Breast epithelium (tissue), 4 donors: ENCODE measurements around the gene C1orf159. TPM values are rescaled to one million over a fixed set of nuclear protein-coding genes. Genes with fewer than 3 reads are reported as not detected.

ENCODE experiments used
- DNase-seq, 2 donors: peaks; one replicate each; pipeline ENCODE4 v3.0.0-alpha.2; 2019; ENCODE audit warnings: low spot score in 2 of 2
- H3K27ac ChIP-seq, 2 donors: fragments of 200-600 bp; sonication (generic) in 1 of 2; one replicate each; pipeline ENCODE4 v1.5.1; 2016 to 2019; ENCODE audit warnings: mild to moderate bottlenecking in 1 of 2
- H3K27me3 ChIP-seq, 2 donors: fragments of 200-600 bp; sonication (generic) in 1 of 2; one replicate each; pipeline versions ENCODE4 v1.5.1 to v1.6.0; 2017 to 2019; ENCODE audit warnings: control low read depth in 1 of 2, mild to moderate bottlenecking in 1 of 2
- H3K36me3 ChIP-seq: fragments of 200-600 bp; one replicate; pipeline ENCODE4 v1.5.1; 2019
- H3K4me1 ChIP-seq, 2 donors: fragments of 200-600 bp; sonication (generic); one replicate each; pipeline ENCODE4 v1.5.1; 2016 to 2019; ENCODE audit warnings: control low read depth in 1 of 2
- H3K4me3 ChIP-seq, 3 donors: fragments of 200-600 bp; sonication (generic); 1 replicate in 2 of 3; 2 replicates in 1 of 3; pipeline ENCODE4 v1.5.1; 2016 to 2019; ENCODE audit warnings: mild to moderate bottlenecking in 3 of 3, moderate library complexity in 2 of 3
- H3K9me3 ChIP-seq, 2 donors: fragments of 200-600 bp; sonication (generic) in 1 of 2; one replicate each; pipeline ENCODE4 v1.5.1; 2016 to 2019; ENCODE audit warnings: control low read depth in 1 of 2
- CTCF ChIP-seq, 3 donors: fragments of 450-650 bp; IDR thresholded peaks; one replicate each; pipeline ENCODE4 v1.5.1; 2016 to 2017; ENCODE audit warnings: antibody characterized with exemption in 3 of 3, mild to moderate bottlenecking in 3 of 3, moderate library complexity in 3 of 3
- POLR2A ChIP-seq: fragments of 450-650 bp; IDR thresholded peaks from one replicate; pipeline ENCODE4 v1.6.1; 2016; ENCODE audit warnings: antibody characterized with exemption, mild to moderate bottlenecking, moderate library complexity
- POLR2AphosphoS5 ChIP-seq, 3 donors: sonication (generic); formaldehyde crosslinking; IDR thresholded peaks; one replicate each; pipeline ENCODE4 v1.6.1; 2017; ENCODE audit warnings: antibody characterized with exemption in 3 of 3
- intact Hi-C: fragments of 100-400 bp; cut with DNase I; formaldehyde crosslinking; loops from one replicate; pipeline ENCODE4 v1.15.1; 2023; ENCODE audit warnings: low total_unique reads
- total RNA-seq, 3 donors: library from RNA; depleted of rRNA; stranded (reverse); fragments of >200 nt; gene quantifications; one replicate each; pipeline ENCODE4 v1.1.0, GENCODE V29; 2016

The C1orf159 gene
- total RNA-seq, 3 donors from 2014 or later: 6.9 to 24.0 (median 12.5) TPM

DNA sequence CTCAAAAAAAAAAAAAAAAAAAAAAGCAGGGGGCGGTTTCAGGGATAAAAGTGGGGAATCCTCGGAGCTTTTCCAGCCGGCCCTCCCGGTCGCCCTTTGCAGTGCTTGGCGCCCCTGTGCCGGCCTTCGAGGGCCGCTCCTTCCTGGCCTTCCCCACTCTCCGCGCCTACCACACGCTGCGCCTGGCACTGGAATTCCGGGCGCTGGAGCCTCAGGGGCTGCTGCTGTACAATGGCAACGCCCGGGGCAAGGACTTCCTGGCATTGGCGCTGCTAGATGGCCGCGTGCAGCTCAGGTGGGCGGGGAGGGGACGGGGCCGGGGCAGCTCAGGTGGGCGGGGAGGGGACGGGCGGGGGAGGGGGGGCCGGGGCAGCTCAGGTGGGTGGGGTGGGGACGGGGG, 67.1 kb downstream of the C1orf159 start:
- no peaks in the 10 kb centered on the region for H3K4me1 ChIP-seq
- no peak for DNase-seq
- no peaks in the 10 kb centered on the region for H3K27me3 ChIP-seq
- intact Hi-C loops: no loop called here
- no peaks in the 10 kb centered on the region for H3K36me3 ChIP-seq
- H3K27ac ChIP-seq: no peak overlapping the region
- TF ChIP-seq POLR2A (no peak), POLR2AphosphoS5 (IDR thresholded peaks at IDR 0.05) (no peak), CTCF (IDR thresholded peaks at IDR 0.05) (no peak)
- no peaks in the 10 kb centered on the region for H3K9me3 ChIP-seq
- no peak overlapping the region for H3K4me3 ChIP-seq

- intact Hi-C loops: no loop called here
- no peak for TF ChIP-seq CTCF (IDR thresholded peaks at IDR 0.05)
- TF ChIP-seq POLR2A: no peak
- TF ChIP-seq POLR2AphosphoS5 (IDR thresholded peaks at IDR 0.05): no peak
- H3K27me3 ChIP-seq: no peaks in the 10 kb centered on the region
- H3K9me3 ChIP-seq: no peaks in the 10 kb centered on the region
- no peak overlapping the region for H3K4me3 ChIP-seq
- DNase-seq: no peak
- no peaks in the 10 kb centered on the region for H3K4me1 ChIP-seq
- no peak overlapping the region for H3K27ac ChIP-seq
- H3K36me3 ChIP-seq: no peaks in the 10 kb centered on the region
These were observed 67.9 kb downstream of the C1orf159 start for GRCh38 chr1:1047963-1048362.

- Histone ChIP-seq H3K4me3 (no peak overlapping the region), H3K27me3 (no peaks in the 10 kb centered on the region), H3K9me3 (no peaks in the 10 kb centered on the region), H3K4me1 (no peaks in the 10 kb centered on the region), H3K27ac (no peak overlapping the region), H3K36me3 (no peaks in the 10 kb centered on the region)
- no peak for DNase-seq
- intact Hi-C loops: no loop called here
- TF ChIP-seq POLR2AphosphoS5 (IDR thresholded peaks at IDR 0.05) (no peak), CTCF (IDR thresholded peaks at IDR 0.05) (no peak), POLR2A (no peak)
These were observed 68.5 kb downstream of the C1orf159 start for GRCh38 chr1:1047407-1047806.

DNA sequence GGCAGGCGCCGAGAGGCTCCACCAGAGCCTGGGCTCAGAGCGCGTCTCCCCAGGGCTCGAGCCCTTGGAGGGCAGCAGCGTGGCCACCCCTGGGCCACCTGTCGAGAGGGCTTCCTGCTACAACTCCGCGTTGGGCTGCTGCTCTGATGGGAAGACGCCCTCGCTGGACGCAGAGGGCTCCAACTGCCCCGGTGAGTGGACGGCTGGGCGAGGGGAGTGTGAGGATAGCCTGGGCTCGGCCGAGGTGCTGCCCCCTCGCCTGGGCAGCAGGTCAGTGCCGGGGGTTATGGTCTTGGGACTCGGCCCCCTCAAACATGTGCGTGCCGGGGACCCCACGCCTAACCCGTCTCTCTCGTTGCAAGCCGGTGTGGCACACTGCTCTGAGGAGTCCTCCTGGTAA, 69.1 kb downstream of the C1orf159 start:
- Histone ChIP-seq H3K27ac (no peak overlapping the region), H3K9me3 (no peaks in the 10 kb centered on the region), H3K4me3 (no peak overlapping the region), H3K4me1 (no peaks in the 10 kb centered on the region), H3K27me3 (no peaks in the 10 kb centered on the region), H3K36me3 (no peaks in the 10 kb centered on the region)
- TF ChIP-seq CTCF (IDR thresholded peaks at IDR 0.05) (no peak), POLR2AphosphoS5 (IDR thresholded peaks at IDR 0.05) (no peak), POLR2A (no peak)
- intact Hi-C loops: no loop called here
- no peak for DNase-seq

GRCh38 chr1:1046243-1046642, 69.6 kb downstream of the C1orf159 start:
- Histone ChIP-seq H3K27me3 (no peaks in the 10 kb centered on the region), H3K36me3 (no peaks in the 10 kb centered on the region), H3K4me3 (no peak overlapping the region), H3K9me3 (no peaks in the 10 kb centered on the region), H3K4me1 (no peaks in the 10 kb centered on the region), H3K27ac (no peak overlapping the region)
- intact Hi-C loops: no loop called here
- no peak for DNase-seq
- TF ChIP-seq POLR2AphosphoS5 (IDR thresholded peaks at IDR 0.05) (no peak), POLR2A (no peak), CTCF (IDR thresholded peaks at IDR 0.05) (no peak)
